Lung (tissue), 12 donors: ENCODE data around the gene TTYH2. TPM values are rescaled to one million over a fixed set of nuclear protein-coding genes. Genes with fewer than 3 reads are reported as not detected.
"Not testable (repeated sequence)": the region's sequence is repeated elsewhere in the genome, so short reads cannot be mapped to it uniquely, and the experiment has no call there.

Experiments used
- ATAC-seq: fragments of 200-7000 bp; cut with Tn5 transposase; one replicate; pipeline ENCODE4 v1.9.1; 2020; ENCODE audit warnings: moderate number of reproducible peaks; ENCODE audit not compliant: insufficient read depth, low FRiP score
- DNase-seq, 3 donors: peaks; one replicate each; pipeline ENCODE4 v3.0.0-alpha.2; 2013 to 2017
- H3K27ac ChIP-seq, 2 donors: one replicate each; pipeline ENCODE4 v1.5.1; 2013; ENCODE audit warnings: mild to moderate bottlenecking in 2 of 2, moderate library complexity in 2 of 2, control low read depth in 1 of 2, inconsistent platforms in 1 of 2, low read depth in 1 of 2, low read length in 1 of 2
- H3K27me3 ChIP-seq, 3 donors: one replicate each; pipeline ENCODE4 v1.5.1; 2013; ENCODE audit warnings: low read length in 2 of 3; ENCODE audit not compliant: control insufficient read depth in 3 of 3, insufficient read depth in 3 of 3
- H3K36me3 ChIP-seq, 4 donors: one replicate each; pipeline ENCODE4 v1.5.1; 2013; ENCODE audit warnings: low read length in 4 of 4, mild to moderate bottlenecking in 1 of 4, moderate library complexity in 1 of 4; ENCODE audit not compliant: control insufficient read depth in 4 of 4, insufficient read depth in 4 of 4
- H3K4me1 ChIP-seq, 5 donors: one replicate each; pipeline ENCODE4 v1.5.1; 2013; ENCODE audit warnings: low read length in 5 of 5, mild to moderate bottlenecking in 2 of 5, moderate library complexity in 1 of 5; ENCODE audit not compliant: control insufficient read depth in 5 of 5, insufficient read depth in 5 of 5
- H3K4me3 ChIP-seq: one replicate; pipeline ENCODE4 v1.5.1; 2013; ENCODE audit warnings: mild to moderate bottlenecking, control low read depth, moderate library complexity
- H3K9ac ChIP-seq, 2 donors: one replicate each; pipeline ENCODE4 v1.5.1; 2013; ENCODE audit warnings: low read length in 2 of 2, control low read depth in 1 of 2; ENCODE audit not compliant: insufficient read depth in 1 of 2
- H3K9me3 ChIP-seq, 4 donors: one replicate each; pipeline ENCODE4 v1.5.1; 2013; ENCODE audit warnings: low read length in 3 of 4, mild to moderate bottlenecking in 1 of 4, moderate library complexity in 1 of 4; ENCODE audit not compliant: control insufficient read depth in 4 of 4, insufficient read depth in 3 of 4
- WGBS, 2 donors: extraction: QIAGEN DNeasy Blood & Tissue Kit; methylation state at CpG; one replicate each; pipeline ENCODE4 v1.1.7; 2013; 5-methylcytosine and 5-hydroxymethylcytosine counted together
- polyA plus RNA-seq, 2 donors: library from polyadenylated mRNA; stranded (reverse); fragments of 200-250 nt; gene quantifications; one replicate each; pipeline ENCODE4 v1.2.1, GENCODE V29; 2013
- total RNA-seq, 2 donors: library from RNA; depleted of rRNA in 1 of 2; stranded (reverse); fragments of >200 nt in 1 of 2; gene quantifications; one replicate each; pipeline ENCODE4 v1.2.1, GENCODE V29; 2014 to 2021
- TF ChIP-seq, protein P1 (sequence below): IDR thresholded peaks from 2 replicates; pipeline ENCODE4 v1.5.1; 2012; ENCODE audit warnings: mild to moderate bottlenecking; ENCODE audit errors: control extremely low read depth, extremely low read depth
- donor health status: control.
- donor health status: control.
- donor health status: Bipolar disorder and iron deficiency.
- donor health status: healthy.
- donor health status: DM: yes; HTN: yes; CAD: no.

Gene TTYH2
- total and polyA plus RNA-seq, 4 donors: 2.3 to 10.6 (median 5.4) TPM

DNA sequence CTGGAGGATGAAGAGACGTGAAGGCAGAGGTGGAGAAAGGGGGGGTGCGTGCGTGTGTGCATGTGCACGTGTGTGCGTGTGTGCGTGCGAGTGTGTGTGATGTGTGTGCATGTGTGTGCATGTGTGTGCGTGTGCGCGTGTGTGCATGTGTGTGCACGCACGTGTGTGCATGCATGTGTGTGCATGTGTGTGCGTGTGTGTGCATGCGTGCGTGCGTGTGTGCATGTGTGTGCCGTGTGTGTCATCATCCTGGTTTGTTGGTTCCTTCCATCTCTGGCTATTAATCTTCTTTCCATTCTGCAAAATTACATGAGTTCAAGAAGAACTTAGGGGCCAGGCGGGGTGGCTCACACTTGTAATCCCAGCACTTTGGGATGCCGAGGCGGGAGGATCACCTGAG lies 26.9 kb upstream of the TTYH2 start:
- WGBS, 2 donors: 91 to 93% methylated on average over 20 of the region's 20 CpGs
- Histone ChIP-seq H3K4me3 (no peak overlapping the region), H3K4me1 (peaks cover 0 to 2% (median 0%) of the 10 kb centered on the region in 5 donors), H3K27ac (no peak overlapping the region), H3K9me3 (no peaks in the 10 kb centered on the region), H3K36me3 (no peaks in the 10 kb centered on the region), H3K9ac (no peak overlapping the region), H3K27me3 (peaks cover 0 to 7% (median 3%) of the 10 kb centered on the region in 3 donors)
- no peak for DNase-seq
- ATAC-seq: no peak
- TF ChIP-seq, protein P1, sequence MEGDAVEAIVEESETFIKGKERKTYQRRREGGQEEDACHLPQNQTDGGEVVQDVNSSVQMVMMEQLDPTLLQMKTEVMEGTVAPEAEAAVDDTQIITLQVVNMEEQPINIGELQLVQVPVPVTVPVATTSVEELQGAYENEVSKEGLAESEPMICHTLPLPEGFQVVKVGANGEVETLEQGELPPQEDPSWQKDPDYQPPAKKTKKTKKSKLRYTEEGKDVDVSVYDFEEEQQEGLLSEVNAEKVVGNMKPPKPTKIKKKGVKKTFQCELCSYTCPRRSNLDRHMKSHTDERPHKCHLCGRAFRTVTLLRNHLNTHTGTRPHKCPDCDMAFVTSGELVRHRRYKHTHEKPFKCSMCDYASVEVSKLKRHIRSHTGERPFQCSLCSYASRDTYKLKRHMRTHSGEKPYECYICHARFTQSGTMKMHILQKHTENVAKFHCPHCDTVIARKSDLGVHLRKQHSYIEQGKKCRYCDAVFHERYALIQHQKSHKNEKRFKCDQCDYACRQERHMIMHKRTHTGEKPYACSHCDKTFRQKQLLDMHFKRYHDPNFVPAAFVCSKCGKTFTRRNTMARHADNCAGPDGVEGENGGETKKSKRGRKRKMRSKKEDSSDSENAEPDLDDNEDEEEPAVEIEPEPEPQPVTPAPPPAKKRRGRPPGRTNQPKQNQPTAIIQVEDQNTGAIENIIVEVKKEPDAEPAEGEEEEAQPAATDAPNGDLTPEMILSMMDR: no peak

DNA sequence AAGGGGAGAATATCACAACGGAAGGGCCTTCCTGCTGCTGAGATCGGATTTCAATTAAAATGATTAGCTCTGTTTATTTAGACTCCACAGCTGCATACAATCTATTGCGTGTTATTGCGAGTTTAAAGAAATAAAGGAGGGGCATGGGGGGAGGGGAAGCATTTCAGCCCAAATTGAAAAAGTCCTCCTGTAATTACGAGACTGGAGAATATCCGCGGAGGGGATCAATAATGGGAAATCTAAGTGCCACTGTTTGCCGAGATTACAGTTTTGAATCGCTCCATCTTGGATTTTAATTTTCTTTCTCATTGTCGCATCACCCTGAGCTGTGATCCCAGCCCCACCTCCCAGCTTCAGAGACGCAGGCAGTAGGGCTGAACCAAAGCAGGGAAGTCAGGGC lies 25.6 kb upstream of the TTYH2 start:
- TF ChIP-seq, protein P1: no peak
- H3K4me3 ChIP-seq: no peak overlapping the region
- ATAC-seq (no peak), DNase-seq (no peak)
- H3K27ac ChIP-seq: no peak overlapping the region
- no peaks in the 10 kb centered on the region for H3K9me3 ChIP-seq
- 53 to 74% methylated on average over 11 of the region's 11 CpGs for WGBS, 2 donors
- H3K36me3 ChIP-seq: no peaks in the 10 kb centered on the region
- no peak overlapping the region for H3K9ac ChIP-seq
- peaks cover 0 to 5% (median 3%) of the 10 kb centered on the region in 3 donors for H3K27me3 ChIP-seq
- H3K4me1 ChIP-seq: no peaks in the 10 kb centered on the region

DNA sequence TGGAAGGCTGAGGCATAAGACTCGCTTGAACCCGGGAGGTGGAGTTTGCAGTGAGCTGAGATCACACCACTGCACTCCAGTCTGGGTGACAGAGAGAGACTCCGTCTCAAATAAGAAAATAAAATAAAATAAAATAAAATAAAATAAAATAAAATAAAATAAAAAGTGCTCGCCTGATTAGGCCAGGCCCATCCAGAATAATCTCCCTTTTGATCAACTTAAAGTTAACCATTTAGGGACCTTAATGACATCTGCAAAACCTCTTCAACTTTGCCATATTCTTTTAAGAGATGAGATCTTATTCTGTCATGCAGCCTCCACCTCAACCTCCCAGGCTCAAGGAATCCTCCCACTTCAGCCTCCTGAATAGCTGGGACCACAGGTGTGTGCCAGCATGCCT lies 24.7 kb upstream of the TTYH2 start:
- 91 to 94% methylated on average over 4 of the region's 4 CpGs for WGBS, 2 donors
- not testable (repeated sequence) for H3K4me1 ChIP-seq, H3K36me3 ChIP-seq, DNase-seq, ATAC-seq, H3K9ac ChIP-seq, H3K4me3 ChIP-seq, H3K9me3 ChIP-seq, H3K27ac ChIP-seq, H3K27me3 ChIP-seq

DNA sequence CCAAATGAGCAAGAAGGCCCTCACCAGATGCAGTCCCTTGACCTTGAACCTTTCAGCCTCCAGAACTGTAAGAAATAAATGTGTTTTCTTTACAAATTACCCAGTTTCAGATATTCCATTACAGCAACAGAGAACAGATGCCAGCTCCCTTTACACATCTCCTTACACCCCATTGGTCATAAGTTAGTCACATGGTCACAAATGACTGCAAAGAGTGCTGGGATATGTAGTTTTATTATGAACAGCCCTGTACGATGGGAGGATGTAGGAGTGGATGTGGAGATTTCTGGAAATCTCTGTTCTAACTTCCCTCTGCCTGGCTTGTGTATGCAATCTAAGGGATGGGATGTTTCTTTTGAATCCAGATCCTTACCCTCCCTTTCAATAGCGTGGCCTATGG lies 23.2 kb upstream of the TTYH2 start:
- Histone ChIP-seq H3K4me3 (no peak overlapping the region), H3K4me1 (no peaks in the 10 kb centered on the region), H3K9ac (no peak overlapping the region), H3K27me3 (peaks cover 0 to 12% (median 6%) of the 10 kb centered on the region in 3 donors), H3K36me3 (no peaks in the 10 kb centered on the region), H3K27ac (no peak overlapping the region), H3K9me3 (no peaks in the 10 kb centered on the region)
- 46 to 47% methylated on average over 2 of the region's 2 CpGs for WGBS, 2 donors
- TF ChIP-seq, protein P1: no peak
- ATAC-seq (peak; percentile 64), DNase-seq (peak in 2 of 3 donors; percentile 67)
